ENCODE measurements around the gene NEO1.

NEO1 gene

DNA sequence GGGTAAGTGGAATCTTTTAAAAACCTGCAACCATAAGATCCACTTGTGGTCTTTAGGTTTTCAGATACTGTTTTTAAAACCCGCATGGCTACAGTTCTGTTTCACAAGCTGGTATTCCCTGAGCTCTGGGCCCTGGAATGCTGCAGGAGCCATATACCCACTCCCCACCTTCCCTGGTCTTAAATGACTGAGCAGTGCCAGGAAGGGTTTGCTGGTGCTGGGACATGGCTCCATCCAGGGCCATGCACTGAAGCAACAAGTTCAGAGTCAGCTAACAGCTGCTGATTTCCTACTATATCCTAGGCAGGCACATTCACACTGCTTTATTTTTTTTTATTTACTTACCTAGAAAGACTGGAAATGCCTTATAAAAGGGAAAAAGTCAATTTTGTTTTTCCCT lies 239.2 kb downstream of the NEO1 start:
- H3K79me2 ChIP-seq (ENCODE audit: insufficient read depth, low read depth), result no peaks in the 10 kb centered on the region
- no peak overlapping the region for H3K27ac ChIP-seq
- H3K27me3 ChIP-seq (ENCODE audit: insufficient read depth, low read depth), result no peaks in the 10 kb centered on the region
- H3K4me2 ChIP-seq, result no peak overlapping the region
- no peak overlapping the region for H3K4me3 ChIP-seq (IDR thresholded peaks at IDR 0.05; ENCODE audit: insufficient read depth, low read depth, low read length)
- no peak overlapping the region for H3K9ac ChIP-seq
- no peaks in the 10 kb centered on the region for H3K36me3 ChIP-seq (ENCODE audit: insufficient read depth)
- no peaks in the 10 kb centered on the region for H4K20me1 ChIP-seq (ENCODE audit: insufficient read depth)
- H2AFZ ChIP-seq (ENCODE audit: low read depth), result no peak overlapping the region
- TF ChIP-seq, protein P1, sequence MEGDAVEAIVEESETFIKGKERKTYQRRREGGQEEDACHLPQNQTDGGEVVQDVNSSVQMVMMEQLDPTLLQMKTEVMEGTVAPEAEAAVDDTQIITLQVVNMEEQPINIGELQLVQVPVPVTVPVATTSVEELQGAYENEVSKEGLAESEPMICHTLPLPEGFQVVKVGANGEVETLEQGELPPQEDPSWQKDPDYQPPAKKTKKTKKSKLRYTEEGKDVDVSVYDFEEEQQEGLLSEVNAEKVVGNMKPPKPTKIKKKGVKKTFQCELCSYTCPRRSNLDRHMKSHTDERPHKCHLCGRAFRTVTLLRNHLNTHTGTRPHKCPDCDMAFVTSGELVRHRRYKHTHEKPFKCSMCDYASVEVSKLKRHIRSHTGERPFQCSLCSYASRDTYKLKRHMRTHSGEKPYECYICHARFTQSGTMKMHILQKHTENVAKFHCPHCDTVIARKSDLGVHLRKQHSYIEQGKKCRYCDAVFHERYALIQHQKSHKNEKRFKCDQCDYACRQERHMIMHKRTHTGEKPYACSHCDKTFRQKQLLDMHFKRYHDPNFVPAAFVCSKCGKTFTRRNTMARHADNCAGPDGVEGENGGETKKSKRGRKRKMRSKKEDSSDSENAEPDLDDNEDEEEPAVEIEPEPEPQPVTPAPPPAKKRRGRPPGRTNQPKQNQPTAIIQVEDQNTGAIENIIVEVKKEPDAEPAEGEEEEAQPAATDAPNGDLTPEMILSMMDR (conservative IDR thresholded peaks at IDR 0.05; ENCODE audit: low read depth, low read length), result no peak
- no peaks in the 10 kb centered on the region for H3K4me1 ChIP-seq (ENCODE audit: low read depth, poor library complexity, severe bottlenecking)

DNA sequence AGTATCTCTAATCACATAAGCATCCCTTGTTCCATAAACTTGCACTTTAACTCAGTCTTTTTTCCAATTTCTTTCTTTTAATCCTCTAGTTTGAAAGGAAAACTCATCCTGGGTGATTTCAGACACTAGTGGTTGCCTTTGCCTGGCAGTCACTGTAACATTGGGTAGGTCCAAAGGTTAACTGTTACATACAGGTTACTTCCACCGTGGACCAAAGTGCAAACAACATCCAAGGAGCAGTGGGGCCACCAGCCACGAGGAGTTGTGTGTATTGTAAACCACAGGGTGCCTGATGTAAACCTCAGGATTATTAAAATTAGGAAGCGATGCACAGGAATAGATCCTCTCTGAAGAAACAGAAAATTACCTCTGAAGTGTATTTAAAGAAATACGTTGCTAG lies 241.5 kb downstream of the NEO1 start:
- no peaks in the 10 kb centered on the region for H3K36me3 ChIP-seq (ENCODE audit: insufficient read depth)
- H3K27me3 ChIP-seq (ENCODE audit: insufficient read depth, low read depth), result no peaks in the 10 kb centered on the region
- H3K9ac ChIP-seq, result no peak overlapping the region
- H2AFZ ChIP-seq (ENCODE audit: low read depth), result no peak overlapping the region
- no peaks in the 10 kb centered on the region for H4K20me1 ChIP-seq (ENCODE audit: insufficient read depth)
- H3K4me3 ChIP-seq (IDR thresholded peaks at IDR 0.05; ENCODE audit: insufficient read depth, low read depth, low read length), result no peak overlapping the region
- no peak overlapping the region for H3K4me2 ChIP-seq
- H3K27ac ChIP-seq, result no peak overlapping the region
- no peaks in the 10 kb centered on the region for H3K79me2 ChIP-seq (ENCODE audit: insufficient read depth, low read depth)
- TF ChIP-seq, protein P1 (conservative IDR thresholded peaks at IDR 0.05; ENCODE audit: low read depth, low read length), result no peak
- no peaks in the 10 kb centered on the region for H3K4me1 ChIP-seq (ENCODE audit: low read depth, poor library complexity, severe bottlenecking)

DNA sequence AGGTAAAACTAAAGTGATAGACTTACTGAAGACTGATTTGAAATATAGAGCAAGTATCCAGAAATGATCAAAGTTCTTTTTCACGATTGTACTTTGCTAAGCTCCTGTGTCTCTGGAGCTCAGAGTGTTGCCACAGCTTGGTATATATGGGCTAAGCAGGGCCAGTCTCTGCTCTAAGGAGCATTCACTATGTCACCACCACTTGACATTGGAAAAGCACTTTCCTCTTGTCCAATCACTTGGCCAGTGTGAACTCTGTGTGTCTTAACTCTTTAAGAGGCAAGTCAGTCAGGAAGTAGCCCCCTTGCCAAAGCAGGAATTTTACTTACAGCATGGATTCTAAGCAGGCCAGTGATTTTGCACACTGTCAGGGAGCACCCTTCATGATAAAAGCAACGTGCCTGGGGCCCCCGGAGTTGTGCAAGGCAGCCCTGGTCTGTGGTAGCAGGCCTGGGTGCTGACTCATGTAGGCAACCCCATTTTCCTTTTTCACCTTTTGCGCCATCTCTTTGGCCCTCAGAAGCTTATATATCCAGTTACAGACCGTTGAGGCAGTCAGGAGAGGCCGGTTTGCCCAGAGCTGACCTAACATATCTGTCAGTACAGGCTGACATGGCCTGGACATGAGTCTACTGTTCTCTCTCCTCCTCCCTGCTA lies 243.5 kb downstream of the NEO1 start:
- no peaks in the 10 kb centered on the region for H3K36me3 ChIP-seq (ENCODE audit: insufficient read depth)
- no peak overlapping the region for H3K27ac ChIP-seq
- H3K9ac ChIP-seq, result no peak overlapping the region
- no peak overlapping the region for H2AFZ ChIP-seq (ENCODE audit: low read depth)
- H3K27me3 ChIP-seq (ENCODE audit: insufficient read depth, low read depth), result no peaks in the 10 kb centered on the region
- no peaks in the 10 kb centered on the region for H3K79me2 ChIP-seq (ENCODE audit: insufficient read depth, low read depth)
- no peak overlapping the region for H3K4me3 ChIP-seq (IDR thresholded peaks at IDR 0.05; ENCODE audit: insufficient read depth, low read depth, low read length)
- H4K20me1 ChIP-seq (ENCODE audit: insufficient read depth), result no peaks in the 10 kb centered on the region
- H3K4me2 ChIP-seq, result no peak overlapping the region
- no peaks in the 10 kb centered on the region for H3K4me1 ChIP-seq (ENCODE audit: low read depth, poor library complexity, severe bottlenecking)
- TF ChIP-seq, protein P1 (conservative IDR thresholded peaks at IDR 0.05; ENCODE audit: low read depth, low read length), result no peak

DNA sequence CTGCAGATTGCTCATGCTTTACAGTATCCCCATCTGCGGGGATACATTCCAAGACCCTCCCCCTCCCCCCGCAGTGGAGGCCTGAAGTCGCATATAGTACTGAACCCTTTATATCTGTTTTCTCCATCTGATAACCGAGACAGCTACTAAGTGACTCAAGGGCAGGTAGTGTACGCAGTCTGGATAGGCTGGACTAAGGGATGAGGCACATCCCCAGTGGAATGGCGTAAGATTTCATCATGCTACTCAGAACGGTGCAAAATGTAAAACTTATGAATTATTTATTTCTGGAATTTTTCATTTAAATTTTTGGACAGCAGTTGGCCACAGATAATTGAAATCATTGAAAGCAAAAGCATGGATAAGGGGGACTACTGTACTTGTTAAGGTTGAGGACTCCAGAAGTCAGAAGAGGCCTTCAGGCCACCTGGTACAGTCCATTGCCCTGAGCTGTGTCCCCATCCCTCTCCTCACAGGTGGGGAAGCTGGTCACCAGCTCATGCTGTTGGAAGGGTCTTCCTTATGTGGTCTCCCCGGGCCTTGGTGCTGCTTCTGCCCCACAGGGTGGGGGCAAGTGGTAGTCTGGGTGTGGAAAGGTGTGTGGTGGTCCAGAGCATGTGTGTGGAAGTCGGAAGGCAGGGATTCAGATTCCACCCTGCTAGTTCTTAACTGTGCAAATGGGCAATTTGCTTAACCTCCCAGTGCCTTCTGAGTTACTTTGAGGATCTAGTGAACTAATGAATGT lies 244.5 kb downstream of the NEO1 start:
- Histone ChIP-seq H3K4me1 (ENCODE audit: low read depth, poor library complexity, severe bottlenecking) (no peaks in the 10 kb centered on the region), H2AFZ (ENCODE audit: low read depth) (no peak overlapping the region), H3K79me2 (ENCODE audit: insufficient read depth, low read depth) (no peaks in the 10 kb centered on the region), H3K4me3 (IDR thresholded peaks at IDR 0.05; ENCODE audit: insufficient read depth, low read depth, low read length) (no peak overlapping the region), H3K27me3 (ENCODE audit: insufficient read depth, low read depth) (no peaks in the 10 kb centered on the region), H4K20me1 (ENCODE audit: insufficient read depth) (no peaks in the 10 kb centered on the region), H3K4me2 (no peak overlapping the region), H3K36me3 (ENCODE audit: insufficient read depth) (no peaks in the 10 kb centered on the region), H3K9ac (no peak overlapping the region), H3K27ac (no peak overlapping the region)
- TF ChIP-seq, protein P1 (conservative IDR thresholded peaks at IDR 0.05; ENCODE audit: low read depth, low read length), result no peak
